Measurements from ENCODE around the gene GEMIN2. TPM values are rescaled to one million over a fixed set of nuclear protein-coding genes. Genes with fewer than 3 reads are reported as not detected.

GEMIN2 gene
- polyA plus RNA-seq, 2 of the 4 experiments (the other 2 are of a cell fraction): 30.6 to 67.8 TPM

GRCh38 chr14:39174560-39175444, 60.7 kb downstream of the GEMIN2 start, which contains the start of gene PNN:
PNN (plus strand) TSS chr14:39175254; CDS start chr14:39175280, 26 bp downstream.
- DNase-seq (ENCODE audit: low read depth in 1 of 2, low spot score in 1 of 2) (peak; percentile 96 to 100), FAIRE-seq (no peak), ATAC-seq (peak; percentile 95)
- H3K27ac ChIP-seq: peak within 1 kb of the TSS; percentile 95
- ChIA-PET POLR2A (interaction anchor here (0.9 to 1.7 kb wide), 12 partner anchors 10 to 258 kb away, joined by 3 to 31 read pairs (median 4); partner anchors contain the start of genes FBXO33, GEMIN2 and SEC23A), CTCF (interaction anchor here (0.6 kb wide), 1 partner anchor 57 kb away, joined by 3 read pairs; no protein-coding TSS in a partner anchor)
- H3K4me2 ChIP-seq: peak within 1 kb of the TSS; percentile 83
- H3K4me1 ChIP-seq: peaks cover 36% of the 10 kb centered on the region
- no peaks in the 10 kb centered on the region for H3K9me3 ChIP-seq
- WGBS (ENCODE audit: missing lambda C conversion rate): 2% methylated on average over 50 of the region's 56 CpGs
- H3K4me3 ChIP-seq: peak within 1 kb of the TSS; percentile 82
- no peak for TF ChIP-seq JUNB (IDR thresholded peaks at IDR 0.05)
- TF ChIP-seq SREBF2 (IDR thresholded peaks at IDR 0.05): no peak
- TF ChIP-seq RFX5 (IDR thresholded peaks at IDR 0.05): no peak; the same call in 1 of the 2 replicates
- no peak for TF ChIP-seq FOSL2 (IDR thresholded peaks at IDR 0.05)
- no peak for TF ChIP-seq FOSL2 (CRISPR knock-in tag; IDR thresholded peaks at IDR 0.05)
- no peak for TF ChIP-seq HEYL (CRISPR knock-in tag; IDR thresholded peaks at IDR 0.05)
- no peak for TF ChIP-seq NPAS2 (CRISPR knock-in tag; IDR thresholded peaks at IDR 0.05; ENCODE audit: borderline replicate concordance)
- TF ChIP-seq MAX (IDR thresholded peaks at IDR 0.05): peak; percentile 74
- TF ChIP-seq CHD4 (IDR thresholded peaks at IDR 0.05; ENCODE audit: borderline replicate concordance): 0 out of 2 replicates have a peak, but pooled peaks have one; percentile 8
- TF ChIP-seq REST (IDR thresholded peaks at IDR 0.05): peak; percentile 83
- TF ChIP-seq JUN (IDR thresholded peaks at IDR 0.05): peak; percentile 57 to 77; a peak in 3 of 5 replicates
- TF ChIP-seq ESRRA (IDR thresholded peaks at IDR 0.05; ENCODE audit: borderline replicate concordance, low read length): no peak
- TF ChIP-seq ELK1 (IDR thresholded peaks at IDR 0.05; ENCODE audit: low read depth, low read length): no peak
- no peak for TF ChIP-seq RNF2 (IDR thresholded peaks at IDR 0.05; ENCODE audit: borderline replicate concordance, low read depth)
- TF ChIP-seq HES2 (IDR thresholded peaks at IDR 0.05): no peak
- no peak for TF ChIP-seq RAD21 (conservative IDR thresholded peaks at IDR 0.05 in 1 of 2, IDR thresholded peaks at IDR 0.05 in 1 of 2)
- no peak for TF ChIP-seq EP300 (IDR thresholded peaks at IDR 0.05)
- TF ChIP-seq MYC (IDR thresholded peaks at IDR 0.05; ENCODE audit: borderline replicate concordance, low read length): peak; percentile 58; the same call in 1 of the 2 replicates
- no peak for TF ChIP-seq TP53 (CRISPR knock-in tag; IDR thresholded peaks at IDR 0.05)
- TF ChIP-seq ATOH8 (CRISPR knock-in tag; IDR thresholded peaks at IDR 0.05; ENCODE audit: low read depth): no peak
- no peak for TF ChIP-seq FOXS1 (CRISPR knock-in tag; IDR thresholded peaks at IDR 0.05)
- TF ChIP-seq CHD2 (IDR thresholded peaks at IDR 0.05; ENCODE audit: low read length, partially characterized antibody): peak; percentile 90
- TF ChIP-seq HOXB5 (CRISPR knock-in tag; IDR thresholded peaks at IDR 0.05): no peak
- peak; percentile 84 for TF ChIP-seq BHLHE40 (IDR thresholded peaks at IDR 0.05; ENCODE audit: low read depth, low read length)
- peak; percentile 35; the same call in 1 of the 2 replicates for TF ChIP-seq E2F6 (IDR thresholded peaks at IDR 0.05; ENCODE audit: borderline replicate concordance, low read depth)
- peak; percentile 87 to 95 for TF ChIP-seq CEBPB (IDR thresholded peaks at IDR 0.05)
- TF ChIP-seq USF2 (IDR thresholded peaks at IDR 0.05): no peak
- TF ChIP-seq GATA3 (IDR thresholded peaks at IDR 0.05; ENCODE audit: borderline replicate concordance): peak; percentile 89
- peak; percentile 94 for TF ChIP-seq PBX3 (IDR thresholded peaks at IDR 0.05)
- TF ChIP-seq POLR2A (IDR thresholded peaks at IDR 0.05; ENCODE audit: low read length): peak; percentile 65
- TF ChIP-seq RCOR1 (IDR thresholded peaks at IDR 0.05; ENCODE audit: low read depth, low read length): no peak
- no peak for TF ChIP-seq RARB (CRISPR knock-in tag; IDR thresholded peaks at IDR 0.05)
